Colonic mucosa (tissue), 4 donors: Measurements from ENCODE around the gene WASF2. TPM values are rescaled to one million over a fixed set of nuclear protein-coding genes. Genes with fewer than 3 reads are reported as not detected.
"Not testable (repeated sequence)": the region's sequence is repeated elsewhere in the genome, so short reads cannot be mapped to it uniquely, and the experiment has no call there.

ENCODE experiments used
- DNase-seq: peaks from one replicate; pipeline ENCODE4 v3.0.0-alpha.2; 2020
- H3K27ac ChIP-seq: fragments of 200-600 bp; one replicate; pipeline ENCODE4 v1.8.0; 2021
- H3K27me3 ChIP-seq: fragments of 200-600 bp; one replicate; pipeline ENCODE4 v1.8.0; 2021
- H3K36me3 ChIP-seq: fragments of 200-600 bp; one replicate; pipeline ENCODE4 v1.8.0; 2021
- H3K4me1 ChIP-seq: fragments of 200-600 bp; one replicate; pipeline ENCODE4 v1.8.0; 2021; ENCODE audit warnings: mild to moderate bottlenecking
- H3K4me3 ChIP-seq: fragments of 200-600 bp; one replicate; pipeline ENCODE4 v1.8.0; 2021
- H3K9ac ChIP-seq, 2 donors: one replicate each; pipeline ENCODE4 v1.7.0; 2013; ENCODE audit warnings: control low read depth in 2 of 2, low read depth in 2 of 2, low read length in 2 of 2
- H3K9me3 ChIP-seq: fragments of 200-600 bp; one replicate; pipeline ENCODE4 v1.8.0; 2021
- intact Hi-C: fragments of 100-400 bp; cut with DNase I; formaldehyde crosslinking; loops from one replicate; pipeline ENCODE4 v1.14.1; 2022
- total RNA-seq, 2 donors: library from RNA; stranded (reverse); fragmentation: NEBNext Ultra II Directional in 1 of 2; extraction: Animal tissue kit (Norgen Biotek cat#: 25700) in 1 of 2; gene quantifications; one replicate each; pipeline ENCODE4 v1.2.1, GENCODE V29; 2021
- TF ChIP-seq, protein P1 (sequence below): fragments of 200-600 bp; IDR thresholded peaks from one replicate; pipeline ENCODE4 v1.8.0; 2022; ENCODE audit warnings: antibody characterized with exemption, mild to moderate bottlenecking
- donor health status: healthy.
- donor health status: DM: no; HTN: no; CAD: no.
- donor health status: DM: no; HTN: no; CAD: no.

WASF2 gene
- total RNA-seq, 2 donors from 2014 or later: 120 to 168 TPM

DNA sequence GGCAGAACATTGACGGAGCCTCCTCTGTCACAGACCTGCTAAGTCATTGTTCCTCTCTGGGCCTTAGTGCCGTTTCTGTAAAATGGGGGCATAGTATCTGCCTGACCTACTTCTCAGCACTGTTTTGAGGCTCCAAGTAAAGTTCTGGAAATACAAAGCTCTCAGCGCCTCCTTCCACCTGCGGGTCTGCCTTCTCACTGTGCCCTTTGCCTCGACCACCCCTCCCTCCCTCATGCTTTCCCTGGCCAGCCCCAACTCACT, 15.4 kb upstream of the WASF2 start:
- Histone ChIP-seq H3K9ac (peak overlapping the region in 1 of 2 donors; percentile 68), H3K4me3 (no peak overlapping the region), H3K36me3 (no peaks in the 10 kb centered on the region), H3K9me3 (no peaks in the 10 kb centered on the region), H3K27me3 (no peaks in the 10 kb centered on the region), H3K27ac (peak overlapping the region; percentile 71), H3K4me1 (peaks cover 18% of the 10 kb centered on the region)
- intact Hi-C loops: no loop called here
- no peak for DNase-seq
- TF ChIP-seq, protein P1, sequence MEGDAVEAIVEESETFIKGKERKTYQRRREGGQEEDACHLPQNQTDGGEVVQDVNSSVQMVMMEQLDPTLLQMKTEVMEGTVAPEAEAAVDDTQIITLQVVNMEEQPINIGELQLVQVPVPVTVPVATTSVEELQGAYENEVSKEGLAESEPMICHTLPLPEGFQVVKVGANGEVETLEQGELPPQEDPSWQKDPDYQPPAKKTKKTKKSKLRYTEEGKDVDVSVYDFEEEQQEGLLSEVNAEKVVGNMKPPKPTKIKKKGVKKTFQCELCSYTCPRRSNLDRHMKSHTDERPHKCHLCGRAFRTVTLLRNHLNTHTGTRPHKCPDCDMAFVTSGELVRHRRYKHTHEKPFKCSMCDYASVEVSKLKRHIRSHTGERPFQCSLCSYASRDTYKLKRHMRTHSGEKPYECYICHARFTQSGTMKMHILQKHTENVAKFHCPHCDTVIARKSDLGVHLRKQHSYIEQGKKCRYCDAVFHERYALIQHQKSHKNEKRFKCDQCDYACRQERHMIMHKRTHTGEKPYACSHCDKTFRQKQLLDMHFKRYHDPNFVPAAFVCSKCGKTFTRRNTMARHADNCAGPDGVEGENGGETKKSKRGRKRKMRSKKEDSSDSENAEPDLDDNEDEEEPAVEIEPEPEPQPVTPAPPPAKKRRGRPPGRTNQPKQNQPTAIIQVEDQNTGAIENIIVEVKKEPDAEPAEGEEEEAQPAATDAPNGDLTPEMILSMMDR: no peak

DNA sequence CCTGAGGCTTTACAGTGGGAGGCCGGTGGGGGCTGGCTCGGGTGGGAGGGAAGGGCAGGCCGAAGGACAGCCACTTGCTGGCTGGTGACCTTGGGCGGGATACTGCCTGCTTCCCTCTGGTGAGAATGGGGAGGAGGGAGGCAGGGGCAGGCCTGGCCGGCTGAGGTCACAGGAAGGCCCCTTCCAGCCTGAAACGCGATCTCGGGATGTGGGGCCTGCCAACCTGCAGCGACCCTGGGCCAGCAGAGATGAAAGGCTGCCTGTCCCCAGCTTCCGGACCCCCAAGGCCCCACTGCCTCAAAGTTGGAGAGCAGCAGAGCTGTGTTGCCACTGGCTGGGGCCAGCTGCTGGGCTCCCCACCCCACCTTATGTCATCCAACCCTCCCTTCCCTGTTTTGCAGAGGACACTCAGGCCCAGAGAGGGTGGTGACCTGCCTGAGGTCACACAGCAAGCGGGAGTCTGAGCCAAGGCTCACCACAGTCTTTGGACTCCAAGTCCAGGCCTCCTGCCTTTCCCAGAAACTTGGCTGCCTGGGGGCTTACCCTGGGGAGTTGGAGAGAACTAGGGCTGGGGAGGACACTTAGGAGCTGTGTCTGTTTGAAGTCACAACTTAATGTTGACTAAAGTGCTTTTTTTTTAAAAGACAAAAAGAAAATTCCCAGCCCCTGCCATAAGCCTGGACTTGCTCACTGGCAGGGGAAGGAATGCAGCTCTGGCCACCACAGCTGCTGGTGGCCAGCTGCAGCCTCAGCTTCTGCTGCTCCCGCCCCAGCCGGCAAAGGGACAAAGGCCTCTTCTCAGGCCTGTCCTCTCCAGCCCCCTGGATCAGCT, 14.8 kb upstream of the WASF2 start:
- Histone ChIP-seq H3K9me3 (no peaks in the 10 kb centered on the region), H3K4me1 (peaks cover 18% of the 10 kb centered on the region), H3K4me3 (no peak overlapping the region), H3K36me3 (no peaks in the 10 kb centered on the region), H3K27me3 (no peaks in the 10 kb centered on the region), H3K27ac (peak overlapping the region; percentile 71), H3K9ac (peak overlapping the region; percentile 44 to 68)
- intact Hi-C loops: no loop called here
- TF ChIP-seq, protein P1: no peak
- peak; percentile 67 for DNase-seq

DNA sequence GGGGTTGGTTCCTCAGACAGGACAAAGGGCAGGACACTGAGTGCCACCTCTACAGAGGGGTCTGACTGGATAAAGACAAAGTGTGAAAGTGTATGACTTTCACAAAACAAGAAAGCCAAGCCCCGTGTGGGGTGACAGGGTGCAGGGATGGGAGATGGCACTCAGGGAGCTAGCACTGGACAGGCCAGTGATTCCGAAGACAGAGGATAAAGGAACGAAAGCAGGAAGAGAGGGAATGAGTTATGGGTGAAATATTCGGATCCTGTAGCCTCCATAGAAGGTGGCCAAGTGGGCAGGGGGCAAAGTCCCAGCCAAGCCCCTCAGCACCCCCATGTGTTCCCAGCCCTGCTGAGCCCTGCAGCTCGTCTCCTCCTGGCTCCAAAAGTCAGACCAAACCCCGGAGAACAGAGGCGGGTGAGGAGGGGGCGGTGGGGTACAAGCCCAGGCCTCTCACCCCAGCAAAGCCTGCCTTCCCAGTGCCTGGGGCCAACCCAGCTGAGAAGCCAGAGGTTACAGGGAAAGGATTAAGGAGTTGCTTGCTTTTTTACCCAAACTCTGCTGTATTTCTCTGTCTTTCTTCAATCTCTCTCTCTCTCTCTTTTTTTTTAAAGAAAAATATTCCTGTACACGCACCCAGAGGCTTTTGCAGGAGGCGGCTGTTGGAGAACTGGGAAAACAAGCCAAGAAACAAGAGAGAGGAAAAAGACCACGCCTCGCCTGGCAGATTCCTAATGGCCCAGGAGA, 14.0 kb upstream of the WASF2 start:
- TF ChIP-seq, protein P1: no peak
- Histone ChIP-seq H3K27ac (peak overlapping the region; percentile 71), H3K36me3 (no peaks in the 10 kb centered on the region), H3K27me3 (no peaks in the 10 kb centered on the region), H3K9me3 (no peaks in the 10 kb centered on the region), H3K4me3 (no peak overlapping the region), H3K9ac (peak overlapping the region; percentile 38 to 54), H3K4me1 (peaks cover 11% of the 10 kb centered on the region)
- intact Hi-C loops: no loop called here
- no peak for DNase-seq

DNA sequence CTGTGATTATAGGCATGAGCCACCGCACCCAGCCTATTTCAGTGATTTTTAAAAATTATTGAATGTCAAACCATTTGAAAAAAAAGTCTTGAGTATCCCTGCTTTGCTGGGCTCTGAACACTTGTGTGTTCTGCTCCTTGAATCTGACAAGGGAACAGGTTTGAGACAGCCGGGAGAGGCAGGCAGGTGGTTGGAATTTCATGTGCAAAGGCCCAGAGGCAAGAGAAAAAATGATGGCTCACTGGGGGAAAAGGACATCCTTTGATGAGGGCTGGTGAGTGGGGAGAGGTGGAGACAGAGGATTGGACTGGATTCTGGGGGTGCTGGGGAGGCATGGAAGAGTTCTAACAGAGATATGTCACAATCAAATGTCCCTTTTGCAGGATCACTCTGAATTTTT, 13.1 kb upstream of the WASF2 start:
- Histone ChIP-seq H3K36me3 (no peaks in the 10 kb centered on the region), H3K9ac (no peak overlapping the region), H3K27me3 (no peaks in the 10 kb centered on the region), H3K4me3 (no peak overlapping the region), H3K27ac (no peak overlapping the region), H3K4me1 (peaks cover 9% of the 10 kb centered on the region), H3K9me3 (no peaks in the 10 kb centered on the region)
- TF ChIP-seq, protein P1: no peak
- DNase-seq: no peak
- intact Hi-C loops: no loop called here

DNA sequence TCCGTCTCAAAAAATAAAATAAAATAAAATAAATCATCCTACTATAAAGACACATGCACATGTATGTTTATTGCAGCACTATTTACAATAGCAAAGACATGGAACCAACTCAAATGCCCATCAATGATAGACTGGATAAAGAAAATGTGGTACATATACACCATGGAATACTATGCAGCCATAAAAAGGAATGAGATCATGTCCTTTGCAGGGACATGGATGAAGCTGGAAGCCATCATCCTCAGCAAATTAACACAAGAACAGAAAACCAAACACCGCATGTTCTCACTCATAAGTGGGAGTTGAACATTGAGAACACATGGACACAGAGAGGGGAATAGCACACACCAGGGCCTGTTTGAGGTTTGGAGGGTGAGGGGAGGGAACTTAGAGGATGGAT, 11.2 kb upstream of the WASF2 start:
- H3K4me3 ChIP-seq, DNase-seq, H3K36me3 ChIP-seq, H3K27me3 ChIP-seq, intact Hi-C loops, H3K9me3 ChIP-seq, H3K27ac ChIP-seq, H3K4me1 ChIP-seq, H3K9ac ChIP-seq: not testable (repeated sequence)

DNA sequence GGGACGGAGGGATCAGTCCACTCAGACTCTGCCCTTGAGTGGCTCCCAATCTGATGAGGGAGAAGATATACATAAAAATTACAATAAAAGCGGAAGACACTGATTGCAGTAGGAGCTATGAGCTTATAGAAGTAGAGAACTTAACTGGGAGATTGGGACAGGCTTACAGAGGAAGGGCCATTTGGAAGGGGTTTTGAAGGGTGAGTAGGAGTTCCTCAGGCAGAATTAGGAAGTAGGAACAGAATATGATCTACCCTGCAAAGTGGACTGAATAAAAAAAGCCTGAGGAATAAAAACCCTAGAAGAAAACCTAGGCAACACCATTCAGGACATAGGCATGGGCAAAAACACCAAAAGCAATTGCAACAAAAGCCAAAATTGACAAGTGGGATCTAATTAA, 9.2 kb upstream of the WASF2 start:
- H3K4me3 ChIP-seq: no peak overlapping the region

More for the DNA sequence above, 9.2 kb upstream of the WASF2 start:
- H3K9me3 ChIP-seq: no peaks in the 10 kb centered on the region
- no peaks in the 10 kb centered on the region for H3K27me3 ChIP-seq
- TF ChIP-seq, protein P1: no peak
- intact Hi-C loops: no loop called here
- H3K9ac ChIP-seq: no peak overlapping the region
- peaks cover 3% of the 10 kb centered on the region for H3K4me1 ChIP-seq
- no peak for DNase-seq
- no peaks in the 10 kb centered on the region for H3K36me3 ChIP-seq
- H3K27ac ChIP-seq: no peak overlapping the region
